GM23248 (cell line): ENCODE measurements around the gene CDH4. TPM values are rescaled to one million over a fixed set of nuclear protein-coding genes. Genes with fewer than 3 reads are reported as not detected.

ENCODE experiments used
- DNase-seq: peaks from one replicate; pipeline ENCODE4 v3.0.0-alpha.2; 2015
- H2AFZ ChIP-seq: fragments of 200-600 bp; sonication (generic); 2 replicates; pipeline ENCODE4 v1.6.1; 2016; ENCODE audit warnings: antibody characterized with exemption
- H3F3A ChIP-seq: fragments of 200-600 bp; sonication (generic); 2 replicates; pipeline ENCODE4 v1.6.1; 2016; ENCODE audit warnings: mild to moderate bottlenecking, antibody characterized with exemption, mixed run types; ENCODE audit not compliant: insufficient read depth
- H3K27ac ChIP-seq: fragments of 200-600 bp; sonication (generic); 2 replicates; pipeline ENCODE4 v1.5.1; 2016; ENCODE audit warnings: mild to moderate bottlenecking
- H3K27me3 ChIP-seq: fragments of 200-600 bp; sonication (generic); replicated peaks from 2 replicates; pipeline ENCODE4 v1.6.1; 2016; ENCODE audit warnings: mild to moderate bottlenecking; ENCODE audit not compliant: insufficient read depth
- H3K36me3 ChIP-seq: fragments of 200-600 bp; sonication (generic); 2 replicates; pipeline ENCODE4 v1.6.1; 2016; ENCODE audit warnings: low read depth, mild to moderate bottlenecking
- H3K4me1 ChIP-seq: fragments of 200-600 bp; sonication (generic); 2 replicates; pipeline ENCODE4 v1.6.1; 2016; ENCODE audit warnings: mild to moderate bottlenecking; ENCODE audit not compliant: insufficient read depth
- H3K4me2 ChIP-seq: fragments of 200-600 bp; sonication (generic); one replicate; pipeline ENCODE4 v1.6.1; 2016; ENCODE audit warnings: mild to moderate bottlenecking; ENCODE audit not compliant: unreplicated experiment
- H3K4me3 ChIP-seq: fragments of 200-600 bp; sonication (generic); 2 replicates; pipeline ENCODE4 v1.5.1; 2016; ENCODE audit warnings: mild to moderate bottlenecking
- H3K79me2 ChIP-seq: fragments of 200-600 bp; sonication (generic); 2 replicates; pipeline ENCODE4 v1.6.1; 2016; ENCODE audit warnings: mild to moderate bottlenecking; ENCODE audit not compliant: insufficient read depth
- H3K9ac ChIP-seq: fragments of 200-600 bp; sonication (generic); 2 replicates; pipeline ENCODE4 v1.6.1; 2016; ENCODE audit warnings: mild to moderate bottlenecking
- H3K9me2 ChIP-seq: fragments of 200-600 bp; sonication (generic); 2 replicates; pipeline ENCODE4 v1.6.1; 2016; ENCODE audit warnings: mixed run types, mild to moderate bottlenecking, moderate library complexity; ENCODE audit not compliant: insufficient read depth
- H3K9me3 ChIP-seq: fragments of 200-600 bp; sonication (generic); one replicate; pipeline ENCODE4 v1.6.1; 2017; ENCODE audit warnings: low read depth
- H4K20me1 ChIP-seq: fragments of 200-600 bp; sonication (generic); 2 replicates; pipeline ENCODE4 v1.6.0; 2016; ENCODE audit not compliant: insufficient read depth
- EZH2 ChIP-seq: fragments of 200-600 bp; sonication (generic); IDR thresholded peaks from 2 replicates; pipeline ENCODE4 v1.6.1; 2018; ENCODE audit warnings: antibody characterized with exemption, mild to moderate bottlenecking; ENCODE audit not compliant: insufficient read depth, poor library complexity, severe bottlenecking
- EZH2phosphoT487 ChIP-seq: fragments of 200-600 bp; sonication (generic); IDR thresholded peaks from 2 replicates; pipeline ENCODE4 v1.6.1; 2018; ENCODE audit warnings: antibody characterized with exemption, moderate library complexity, mild to moderate bottlenecking, low read depth; ENCODE audit not compliant: insufficient read depth
- WGBS, 2 experiments: methylation state at CpG; one replicate each; pipeline ENCODE4 v1.1.6; 2015 to 2017; ENCODE audit warnings: low lambda C conversion rate in 2 of 2, low coverage in 1 of 2; ENCODE audit errors: missing lambda C conversion rate in 2 of 2; 5-methylcytosine and 5-hydroxymethylcytosine counted together
- in situ Hi-C: fragments of 300-500 bp; cut with MboI; formaldehyde crosslinking; loops from 2 replicates; pipeline ENCODE4 v1.15.0; 2020
- polyA plus RNA-seq: library from polyadenylated mRNA; unstranded; fragments of >200 nt; fragmentation: Nextera tagmentation; extraction: Ambion mirVana; gene quantifications from 2 replicates; pipeline ENCODE4 v1.2.1, GENCODE V29; 2016
- total RNA-seq: library from RNA; depleted of rRNA; stranded (reverse); fragments of >200 nt; shearing (Covaris generic); gene quantifications from 2 replicates; pipeline ENCODE4 v1.2.3, GENCODE V29; 2014

CDH4 gene
- total and polyA plus RNA-seq, 2 experiments from 2014 or later: 1.1 to 3.9 TPM

- no peak for DNase-seq
- no peak overlapping the region for H2AFZ ChIP-seq
- in situ Hi-C loops: no loop called here
- H3K27me3 ChIP-seq: no peaks in the 10 kb centered on the region
- WGBS, 2 experiments: 28 to 33% methylated on average over 5 to 10 of the region's 10 CpGs
- H3F3A ChIP-seq: peaks cover 5% of the 10 kb centered on the region; the same call in 1 of the 2 replicates
- H4K20me1 ChIP-seq: no peaks in the 10 kb centered on the region
- TF ChIP-seq EZH2phosphoT487 (no peak), EZH2 (no peak)
- H3K79me2 ChIP-seq: no peaks in the 10 kb centered on the region
- no peak overlapping the region for H3K4me2 ChIP-seq
- no peak overlapping the region for H3K27ac ChIP-seq
- no peaks in the 10 kb centered on the region for H3K36me3 ChIP-seq
- H3K4me1 ChIP-seq: peaks cover 15% of the 10 kb centered on the region
- H3K9me3 ChIP-seq: no peaks in the 10 kb centered on the region
- H3K9me2 ChIP-seq: no peaks in the 10 kb centered on the region
- H3K4me3 ChIP-seq: no peak overlapping the region
- no peak overlapping the region for H3K9ac ChIP-seq
Observed at GRCh38 chr20:61584851-61585250, 332.8 kb downstream of the CDH4 start.

- 63 to 67% methylated on average over 1 to 2 of the region's 2 CpGs for WGBS, 2 experiments
- Histone ChIP-seq H2AFZ (no peak overlapping the region), H3K27ac (no peak overlapping the region), H4K20me1 (no peaks in the 10 kb centered on the region), H3K79me2 (no peaks in the 10 kb centered on the region), H3K27me3 (no peaks in the 10 kb centered on the region), H3F3A (peaks cover 5% of the 10 kb centered on the region; the same call in 1 of the 2 replicates), H3K36me3 (no peaks in the 10 kb centered on the region), H3K9ac (no peak overlapping the region), H3K4me3 (no peak overlapping the region), H3K9me3 (no peaks in the 10 kb centered on the region), H3K4me2 (no peak overlapping the region), H3K9me2 (no peaks in the 10 kb centered on the region), H3K4me1 (peaks cover 15% of the 10 kb centered on the region)
- in situ Hi-C loops: no loop called here
- no peak for DNase-seq
- TF ChIP-seq EZH2phosphoT487: no peak
- TF ChIP-seq EZH2: no peak
Observed at GRCh38 chr20:61585764-61586163, 333.7 kb downstream of the CDH4 start.

DNA sequence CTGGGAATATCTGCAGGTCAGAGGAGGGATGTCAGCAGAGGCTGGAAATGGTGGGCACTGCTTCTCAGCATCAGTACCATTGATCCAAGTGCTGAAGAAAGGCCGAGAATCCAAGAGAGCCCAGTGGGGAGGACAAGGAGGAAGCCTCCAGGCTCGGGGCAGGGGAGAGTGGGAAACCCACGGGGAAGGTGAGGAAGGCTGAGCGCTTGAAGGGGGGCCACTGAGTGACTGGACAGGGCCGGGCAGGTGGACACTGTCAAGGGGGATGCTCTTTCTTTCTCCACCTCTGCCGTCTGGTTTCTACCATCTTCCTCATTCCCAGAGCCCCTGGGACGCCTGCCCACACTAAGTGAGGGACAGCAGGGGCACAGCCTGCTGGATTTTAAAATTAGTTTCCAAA is 335.0 kb downstream of the CDH4 start:
- no peak for DNase-seq
- Histone ChIP-seq H3K9me3 (no peaks in the 10 kb centered on the region), H2AFZ (no peak overlapping the region), H3K4me1 (peaks cover 15% of the 10 kb centered on the region), H3K9me2 (no peaks in the 10 kb centered on the region), H4K20me1 (no peaks in the 10 kb centered on the region), H3K79me2 (no peaks in the 10 kb centered on the region), H3K4me3 (no peak overlapping the region), H3K27ac (no peak overlapping the region), H3K27me3 (no peaks in the 10 kb centered on the region), H3K4me2 (no peak overlapping the region), H3K9ac (no peak overlapping the region), H3F3A (peaks cover 5% of the 10 kb centered on the region; the same call in 1 of the 2 replicates), H3K36me3 (no peaks in the 10 kb centered on the region)
- in situ Hi-C loops: no loop called here
- TF ChIP-seq EZH2: no peak
- TF ChIP-seq EZH2phosphoT487: no peak
- 61 to 62% methylated on average over 7 of the region's 7 CpGs for WGBS, 2 experiments

DNA sequence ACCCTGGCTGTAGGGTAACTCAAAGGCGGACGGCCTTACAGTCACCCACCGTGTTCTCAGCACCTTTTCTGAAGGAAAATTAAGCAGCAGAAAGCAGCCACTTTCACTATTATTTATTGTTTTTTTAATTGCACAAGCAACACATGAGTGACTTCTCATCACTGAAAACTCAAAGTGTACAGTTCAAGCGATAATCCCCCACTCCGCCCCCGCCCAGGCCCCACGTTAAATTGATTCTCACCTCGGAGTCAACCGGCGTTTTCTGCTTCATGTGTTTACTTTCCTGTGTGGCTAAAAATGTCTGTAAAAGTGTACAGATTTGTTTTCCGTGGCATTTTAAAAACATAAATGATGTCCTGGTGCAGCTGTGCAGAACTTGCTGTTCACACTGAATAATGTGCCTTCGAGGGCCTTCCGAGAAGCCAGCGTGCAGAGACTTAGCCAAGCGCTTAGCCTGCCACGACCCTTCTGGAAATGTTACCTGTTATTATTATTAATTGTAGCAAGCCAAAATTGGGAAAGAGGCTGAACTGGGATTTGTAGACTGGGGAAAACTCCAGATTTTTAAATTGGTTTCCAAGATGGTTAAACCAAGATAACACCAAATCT is 335.7 kb downstream of the CDH4 start:
- whole genome bisulfite sequencing, 2 experiments: 77 to 83% methylated on average over 16 of the region's 16 CpGs
- DNase-seq: no peak
- in situ Hi-C loops: no loop called here
- peaks cover 5% of the 10 kb centered on the region; the same call in 1 of the 2 replicates for H3F3A ChIP-seq
- no peaks in the 10 kb centered on the region for H3K27me3 ChIP-seq
- H3K79me2 ChIP-seq: no peaks in the 10 kb centered on the region
- H3K4me1 ChIP-seq: peaks cover 15% of the 10 kb centered on the region
- H3K9me3 ChIP-seq: no peaks in the 10 kb centered on the region
- H3K4me2 ChIP-seq: peak overlapping the region; percentile 67
- H2AFZ ChIP-seq: no peak overlapping the region
- H3K9me2 ChIP-seq: no peaks in the 10 kb centered on the region
- H4K20me1 ChIP-seq: no peaks in the 10 kb centered on the region
- H3K36me3 ChIP-seq: no peaks in the 10 kb centered on the region
- TF ChIP-seq EZH2phosphoT487: no peak
- TF ChIP-seq EZH2: no peak
- H3K9ac ChIP-seq: no peak overlapping the region
- H3K27ac ChIP-seq: no peak overlapping the region
- H3K4me3 ChIP-seq: no peak overlapping the region
